Measurements from ENCODE around the gene POLR3A. TPM values are rescaled to one million over a fixed set of nuclear protein-coding genes. Genes with fewer than 3 reads are reported as not detected.

Gene POLR3A
- total RNA-seq, 6 donors from 2014 or later, result 10.5 to 18.9 (median 11.0) TPM

DNA sequence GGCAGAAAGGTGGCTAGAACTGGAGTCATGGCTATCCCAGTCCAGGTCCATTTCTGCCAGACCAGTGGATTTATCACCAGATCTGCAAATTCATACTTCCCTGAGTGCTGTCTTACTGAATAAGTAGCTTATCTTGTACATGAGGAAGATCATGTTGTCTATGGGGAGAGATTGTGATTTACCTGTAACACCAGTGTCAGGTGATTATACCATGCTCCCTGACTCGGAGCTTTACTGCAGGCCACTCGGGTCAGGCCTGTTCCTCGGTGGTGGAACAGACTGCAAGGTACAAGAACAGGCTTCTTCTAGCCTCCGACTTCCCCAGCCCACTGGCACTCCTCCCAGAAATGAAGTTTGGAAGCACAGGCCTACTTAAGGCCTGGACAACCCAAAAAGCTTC, 60.2 kb downstream of the POLR3A start:
- DNase-seq (no peak), ATAC-seq (ENCODE audit: low FRiP score in 2 of 2) (no peak)
- Histone ChIP-seq H3K9me3 (no peaks in the 10 kb centered on the region), H3K27ac (no peak overlapping the region), H3K4me3 (no peak overlapping the region), H3K4me1 (peaks cover 11 to 15% (median 12%) of the 10 kb centered on the region in 4 donors), H3K27me3 (no peaks in the 10 kb centered on the region), H3K36me3 (no peaks in the 10 kb centered on the region)
- TF ChIP-seq, protein P1, sequence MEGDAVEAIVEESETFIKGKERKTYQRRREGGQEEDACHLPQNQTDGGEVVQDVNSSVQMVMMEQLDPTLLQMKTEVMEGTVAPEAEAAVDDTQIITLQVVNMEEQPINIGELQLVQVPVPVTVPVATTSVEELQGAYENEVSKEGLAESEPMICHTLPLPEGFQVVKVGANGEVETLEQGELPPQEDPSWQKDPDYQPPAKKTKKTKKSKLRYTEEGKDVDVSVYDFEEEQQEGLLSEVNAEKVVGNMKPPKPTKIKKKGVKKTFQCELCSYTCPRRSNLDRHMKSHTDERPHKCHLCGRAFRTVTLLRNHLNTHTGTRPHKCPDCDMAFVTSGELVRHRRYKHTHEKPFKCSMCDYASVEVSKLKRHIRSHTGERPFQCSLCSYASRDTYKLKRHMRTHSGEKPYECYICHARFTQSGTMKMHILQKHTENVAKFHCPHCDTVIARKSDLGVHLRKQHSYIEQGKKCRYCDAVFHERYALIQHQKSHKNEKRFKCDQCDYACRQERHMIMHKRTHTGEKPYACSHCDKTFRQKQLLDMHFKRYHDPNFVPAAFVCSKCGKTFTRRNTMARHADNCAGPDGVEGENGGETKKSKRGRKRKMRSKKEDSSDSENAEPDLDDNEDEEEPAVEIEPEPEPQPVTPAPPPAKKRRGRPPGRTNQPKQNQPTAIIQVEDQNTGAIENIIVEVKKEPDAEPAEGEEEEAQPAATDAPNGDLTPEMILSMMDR (IDR thresholded peaks at IDR 0.05), result no peak
- TF ChIP-seq POLR2A (IDR thresholded peaks at IDR 0.05) (no peak), POLR2AphosphoS5 (IDR thresholded peaks at IDR 0.05) (no peak), EP300 (IDR thresholded peaks at IDR 0.05) (no peak)
- 38 to 67% methylated on average over 4 of the region's 4 CpGs for WGBS, 2 donors

DNA sequence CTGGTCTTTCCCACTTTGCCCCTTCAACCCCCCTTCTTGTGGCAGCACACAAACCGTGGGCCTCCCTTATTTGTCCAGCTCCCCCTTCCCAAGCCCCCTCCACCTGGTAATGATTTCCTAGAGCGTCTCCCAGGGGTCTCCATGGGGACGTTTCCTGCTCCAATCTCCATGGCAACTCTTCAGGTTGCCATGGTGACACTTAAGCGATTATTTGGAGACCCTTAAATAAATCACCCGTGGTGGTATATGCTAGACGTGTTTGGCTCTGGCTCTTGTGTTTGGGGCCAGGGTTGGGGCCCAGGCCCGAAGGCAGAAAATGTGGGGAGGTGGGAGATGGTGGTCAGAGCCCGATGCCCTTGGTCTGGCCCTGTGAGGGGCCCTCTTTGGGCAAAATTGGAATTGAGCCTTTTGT, 61.7 kb downstream of the POLR3A start:
- H3K4me1 ChIP-seq, result peaks cover 11 to 15% (median 12%) of the 10 kb centered on the region in 4 donors
- DNase-seq, result peak in 1 of 2 donors; percentile 9

DNA sequence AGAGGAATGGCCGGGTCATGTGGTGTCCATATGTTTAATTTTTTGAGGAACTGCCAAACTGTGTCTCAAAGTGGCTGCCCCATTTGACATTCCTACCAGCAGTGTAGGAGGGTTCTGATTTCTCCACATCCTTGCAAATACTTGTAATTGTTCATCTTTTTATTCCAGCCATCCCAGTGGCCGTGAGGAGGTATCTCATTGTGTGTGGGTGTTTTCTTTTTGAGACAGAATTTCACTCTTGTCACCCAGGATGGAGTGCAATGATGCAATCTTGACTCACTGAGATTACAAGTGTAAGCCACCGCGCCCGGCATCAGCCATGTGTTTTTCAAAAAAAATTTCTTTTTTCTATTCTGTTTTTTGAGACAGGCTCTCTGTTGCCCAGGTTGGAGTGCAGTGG, 64.0 kb downstream of the POLR3A start:
- no peaks in the 10 kb centered on the region for H3K4me1 ChIP-seq
- H3K9me3 ChIP-seq, result no peaks in the 10 kb centered on the region
- DNase-seq (no peak), ATAC-seq (ENCODE audit: low FRiP score in 2 of 2) (peak in 1 of 2 donors; percentile 79)
- H3K4me3 ChIP-seq, result no peak overlapping the region
- H3K36me3 ChIP-seq, result no peaks in the 10 kb centered on the region
- H3K27ac ChIP-seq, result no peak overlapping the region
- WGBS, 2 donors, result 57 to 87% methylated on average over 5 of the region's 5 CpGs
- TF ChIP-seq, protein P1 (IDR thresholded peaks at IDR 0.05), result no peak
- TF ChIP-seq POLR2AphosphoS5 (IDR thresholded peaks at IDR 0.05) (no peak), POLR2A (IDR thresholded peaks at IDR 0.05) (no peak), EP300 (IDR thresholded peaks at IDR 0.05) (no peak)
- H3K27me3 ChIP-seq, result no peaks in the 10 kb centered on the region

More for the DNA sequence above, 61.7 kb downstream of the POLR3A start:
- WGBS, 2 donors, result 50 to 54% methylated on average over 6 to 8 of the region's 8 CpGs
- Histone ChIP-seq H3K4me3 (no peak overlapping the region), H3K9me3 (no peaks in the 10 kb centered on the region), H3K36me3 (no peaks in the 10 kb centered on the region), H3K27me3 (no peaks in the 10 kb centered on the region), H3K27ac (no peak overlapping the region)
- TF ChIP-seq POLR2AphosphoS5 (IDR thresholded peaks at IDR 0.05) (no peak), EP300 (IDR thresholded peaks at IDR 0.05) (no peak), POLR2A (IDR thresholded peaks at IDR 0.05) (no peak)
- TF ChIP-seq, protein P1 (IDR thresholded peaks at IDR 0.05), result no peak
- no peak for ATAC-seq (ENCODE audit: low FRiP score in 2 of 2)

DNA sequence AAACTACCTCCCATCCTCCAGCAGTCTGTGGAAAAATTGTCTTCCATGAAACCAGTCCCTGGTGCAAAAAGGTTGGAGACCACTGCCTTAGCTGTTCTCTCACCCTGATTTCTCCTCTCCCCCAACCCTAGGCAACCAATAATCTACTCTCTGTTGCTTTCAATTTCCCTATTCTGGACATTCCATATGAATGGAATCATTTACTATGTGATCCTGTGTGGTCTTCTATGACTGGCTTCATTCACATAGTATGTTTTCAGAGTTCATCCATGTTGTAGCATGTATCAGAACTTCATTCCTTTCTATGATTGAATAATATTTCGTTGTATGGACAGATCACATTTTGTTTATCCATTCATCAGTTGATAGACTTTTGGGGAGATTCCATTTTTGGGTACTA, 64.5 kb downstream of the POLR3A start:
- Histone ChIP-seq H3K4me1 (no peaks in the 10 kb centered on the region), H3K9me3 (no peaks in the 10 kb centered on the region), H3K36me3 (no peaks in the 10 kb centered on the region), H3K27ac (no peak overlapping the region), H3K4me3 (no peak overlapping the region), H3K27me3 (no peaks in the 10 kb centered on the region)
- TF ChIP-seq EP300 (IDR thresholded peaks at IDR 0.05), result no peak
- TF ChIP-seq, protein P1 (IDR thresholded peaks at IDR 0.05), result no peak
- no peak for TF ChIP-seq POLR2AphosphoS5 (IDR thresholded peaks at IDR 0.05)
- no peak for TF ChIP-seq POLR2A (IDR thresholded peaks at IDR 0.05)
- ATAC-seq (ENCODE audit: low FRiP score in 2 of 2) (no peak), DNase-seq (no peak)
- WGBS, 2 donors, result 91 to 100% methylated on average over 1 of the region's 1 CpG

DNA sequence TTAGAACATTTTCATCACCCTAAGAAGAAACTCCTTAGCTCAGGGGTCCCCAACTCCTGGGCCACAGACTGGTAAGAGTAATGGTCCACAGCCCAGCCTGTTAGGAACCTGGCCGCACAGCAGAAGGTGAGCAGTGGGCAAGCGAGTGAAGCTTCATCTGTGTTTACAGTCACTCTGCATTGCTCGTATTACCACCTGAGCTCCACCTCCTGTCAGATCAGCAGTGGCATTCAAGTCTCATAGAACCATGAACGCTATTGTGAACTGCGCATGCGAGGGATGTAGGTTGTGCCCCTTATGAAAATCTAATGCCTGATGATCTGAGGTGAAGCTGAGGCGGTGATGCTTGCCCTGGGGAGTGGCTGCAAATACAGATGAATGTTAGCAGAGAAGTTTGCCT, 65.4 kb downstream of the POLR3A start:
- DNase-seq (no peak), ATAC-seq (ENCODE audit: low FRiP score in 2 of 2) (no peak)
- no peak for TF ChIP-seq POLR2AphosphoS5 (IDR thresholded peaks at IDR 0.05)
- no peak for TF ChIP-seq EP300 (IDR thresholded peaks at IDR 0.05)
- TF ChIP-seq, protein P1 (IDR thresholded peaks at IDR 0.05), result no peak
- no peak for TF ChIP-seq POLR2A (IDR thresholded peaks at IDR 0.05)
- no peaks in the 10 kb centered on the region for H3K9me3 ChIP-seq
- H3K27me3 ChIP-seq, result no peaks in the 10 kb centered on the region
- WGBS, 2 donors, result 95 to 96% methylated on average over 7 of the region's 7 CpGs
- H3K27ac ChIP-seq, result no peak overlapping the region
- H3K36me3 ChIP-seq, result no peaks in the 10 kb centered on the region
- no peak overlapping the region for H3K4me3 ChIP-seq
- H3K4me1 ChIP-seq, result no peaks in the 10 kb centered on the region

All from upper lobe of left lung (tissue), 6 donors.